Gastroesophageal sphincter (tissue), 4 donors: ENCODE results near the gene PRKG1. TPM values are rescaled to one million over a fixed set of nuclear protein-coding genes. Genes with fewer than 3 reads are reported as not detected.

Experiments
- ATAC-seq: fragments of 150-250 bp; one replicate; pipeline ENCODE4 v1.9.1; 2016; ENCODE audit warnings: mild to moderate bottlenecking, moderate library complexity
- H3K27ac ChIP-seq, 4 donors: fragments of 200-600 bp; sonication (generic) in 3 of 4; 1 replicate in 3 of 4; 2 replicates in 1 of 4; pipeline ENCODE4 v1.5.1; 2016 to 2019
- H3K27me3 ChIP-seq: fragments of 200-600 bp; sonication (generic); one replicate; pipeline ENCODE4 v1.5.1; 2019
- H3K36me3 ChIP-seq, 2 donors: fragments of 200-600 bp; sonication (generic); one replicate each; pipeline ENCODE4 v1.5.1; 2019; ENCODE audit warnings: control low read depth in 1 of 2
- H3K4me1 ChIP-seq, 3 donors: fragments of 200-600 bp; sonication (generic); 1 replicate in 2 of 3; 2 replicates in 1 of 3; pipeline ENCODE4 v1.5.1; 2016 to 2019; ENCODE audit warnings: control low read depth in 2 of 3
- H3K4me3 ChIP-seq, 2 donors: fragments of 200-600 bp; sonication (generic); one replicate each; pipeline ENCODE4 v1.5.1; 2019; ENCODE audit warnings: mild to moderate bottlenecking in 1 of 2, moderate library complexity in 1 of 2
- H3K9me3 ChIP-seq, 3 donors: fragments of 200-600 bp; sonication (generic); one replicate each; pipeline ENCODE4 v1.5.1; 2017 to 2019; ENCODE audit warnings: control low read depth in 2 of 3
- EP300 ChIP-seq: sonication (generic); formaldehyde crosslinking; IDR thresholded peaks from one replicate; pipeline ENCODE4 v1.6.1; 2017; ENCODE audit warnings: antibody characterized with exemption, mild to moderate bottlenecking
- POLR2A ChIP-seq, 2 donors: fragments of 450-650 bp; IDR thresholded peaks; one replicate each; pipeline ENCODE4 v1.6.1; 2017; ENCODE audit warnings: antibody characterized with exemption in 2 of 2, mild to moderate bottlenecking in 2 of 2, moderate library complexity in 1 of 2
- POLR2AphosphoS5 ChIP-seq: sonication (generic); formaldehyde crosslinking; IDR thresholded peaks from one replicate; pipeline ENCODE4 v1.6.1; 2017; ENCODE audit warnings: antibody characterized with exemption
- WGBS, 2 donors: methylation state at CpG; one replicate each; pipeline ENCODE4 v1.1.5; 2018; ENCODE audit warnings: low coverage in 1 of 2; 5-methylcytosine and 5-hydroxymethylcytosine counted together
- total RNA-seq, 4 donors: library from RNA; depleted of rRNA; stranded (reverse); fragments of >200 nt; gene quantifications; one replicate each; pipeline ENCODE4 v1.1.0, GENCODE V29; 2016
- TF ChIP-seq, protein P1 (sequence below), 4 experiments: fragments of 200-600 bp in 2 of 4; fragments of 450-650 bp in 2 of 4; sonication (generic) in 1 of 4; IDR thresholded peaks; one replicate each; pipeline ENCODE4 v1.5.1; 2017 to 2019; ENCODE audit warnings: antibody characterized with exemption in 4 of 4, mild to moderate bottlenecking in 2 of 4, moderate library complexity in 2 of 4

PRKG1 gene
- total RNA-seq, 4 donors from 2014 or later = 27.5 to 73.2 (median 39.2) TPM

DNA sequence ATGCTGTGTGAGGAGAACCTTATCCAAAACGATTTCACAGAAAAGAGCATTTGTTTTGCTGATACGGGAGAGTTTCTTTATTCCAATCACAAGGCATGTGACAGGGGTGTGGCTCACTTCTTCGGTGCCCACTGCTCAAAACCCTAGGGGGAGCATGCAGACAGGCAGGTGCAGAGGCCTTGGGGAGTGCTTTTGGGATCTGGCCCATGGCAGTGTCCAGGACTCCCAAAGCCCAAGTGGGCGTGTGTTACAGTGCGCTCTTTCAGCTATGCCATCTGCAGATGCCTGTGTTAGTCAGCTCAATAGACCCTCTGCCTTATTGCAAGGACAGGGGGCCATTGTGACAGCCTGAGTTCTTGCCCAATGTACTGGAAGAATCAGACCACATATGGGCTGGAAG lies 530.3 kb downstream of the PRKG1 start:
- no peak for ATAC-seq
- H3K27me3 ChIP-seq = no peaks in the 10 kb centered on the region
- WGBS, 2 donors = 73 to 79% methylated on average over 2 to 4 of the region's 5 CpGs
- H3K27ac ChIP-seq = no peak overlapping the region
- H3K4me1 ChIP-seq = no peaks in the 10 kb centered on the region
- H3K36me3 ChIP-seq = no peaks in the 10 kb centered on the region
- H3K4me3 ChIP-seq = no peak overlapping the region
- no peaks in the 10 kb centered on the region for H3K9me3 ChIP-seq
- no peak for TF ChIP-seq POLR2AphosphoS5
- TF ChIP-seq, protein P1, sequence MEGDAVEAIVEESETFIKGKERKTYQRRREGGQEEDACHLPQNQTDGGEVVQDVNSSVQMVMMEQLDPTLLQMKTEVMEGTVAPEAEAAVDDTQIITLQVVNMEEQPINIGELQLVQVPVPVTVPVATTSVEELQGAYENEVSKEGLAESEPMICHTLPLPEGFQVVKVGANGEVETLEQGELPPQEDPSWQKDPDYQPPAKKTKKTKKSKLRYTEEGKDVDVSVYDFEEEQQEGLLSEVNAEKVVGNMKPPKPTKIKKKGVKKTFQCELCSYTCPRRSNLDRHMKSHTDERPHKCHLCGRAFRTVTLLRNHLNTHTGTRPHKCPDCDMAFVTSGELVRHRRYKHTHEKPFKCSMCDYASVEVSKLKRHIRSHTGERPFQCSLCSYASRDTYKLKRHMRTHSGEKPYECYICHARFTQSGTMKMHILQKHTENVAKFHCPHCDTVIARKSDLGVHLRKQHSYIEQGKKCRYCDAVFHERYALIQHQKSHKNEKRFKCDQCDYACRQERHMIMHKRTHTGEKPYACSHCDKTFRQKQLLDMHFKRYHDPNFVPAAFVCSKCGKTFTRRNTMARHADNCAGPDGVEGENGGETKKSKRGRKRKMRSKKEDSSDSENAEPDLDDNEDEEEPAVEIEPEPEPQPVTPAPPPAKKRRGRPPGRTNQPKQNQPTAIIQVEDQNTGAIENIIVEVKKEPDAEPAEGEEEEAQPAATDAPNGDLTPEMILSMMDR (IDR thresholded peaks at IDR 0.05) = no peak
- TF ChIP-seq EP300 = no peak
- no peak for TF ChIP-seq POLR2A (IDR thresholded peaks at IDR 0.05)

DNA sequence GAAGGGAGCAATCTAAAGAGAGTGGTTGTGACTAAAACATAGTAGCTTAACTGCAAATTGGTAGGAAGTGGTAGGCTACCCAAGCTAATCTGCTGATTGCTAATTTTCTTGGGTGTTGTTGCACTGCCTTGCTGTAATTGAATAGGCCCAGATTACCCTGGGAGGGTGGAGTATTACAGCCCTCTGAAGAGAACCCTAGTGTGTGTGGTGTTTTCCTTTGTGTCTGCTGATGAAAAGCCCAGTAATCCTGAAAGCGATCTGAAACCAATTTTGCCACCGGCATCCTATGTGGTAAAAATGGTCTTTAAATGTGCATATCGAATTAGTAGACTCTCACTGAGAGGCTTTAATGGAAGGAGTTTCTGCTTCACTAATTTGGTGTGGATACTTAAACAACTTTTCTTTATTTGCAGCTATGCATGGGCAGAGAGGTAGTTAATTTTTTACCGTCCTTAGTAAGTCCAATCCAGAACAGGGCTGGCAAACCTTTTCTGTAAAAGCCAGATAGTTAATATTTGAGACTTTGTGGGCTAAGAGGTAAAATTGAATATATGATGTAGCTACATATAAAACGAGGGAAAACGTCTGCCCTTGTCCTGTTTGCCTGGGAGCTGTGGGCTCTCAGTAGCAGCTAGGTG lies 532.7 kb downstream of the PRKG1 start:
- Histone ChIP-seq H3K36me3 (no peaks in the 10 kb centered on the region), H3K27ac (no peak overlapping the region), H3K27me3 (no peaks in the 10 kb centered on the region), H3K9me3 (no peaks in the 10 kb centered on the region), H3K4me1 (no peaks in the 10 kb centered on the region), H3K4me3 (no peak overlapping the region)
- WGBS, 2 donors = 83% methylated on average over 5 to 6 of the region's 6 CpGs
- no peak for ATAC-seq
- TF ChIP-seq POLR2A (IDR thresholded peaks at IDR 0.05) = no peak

DNA sequence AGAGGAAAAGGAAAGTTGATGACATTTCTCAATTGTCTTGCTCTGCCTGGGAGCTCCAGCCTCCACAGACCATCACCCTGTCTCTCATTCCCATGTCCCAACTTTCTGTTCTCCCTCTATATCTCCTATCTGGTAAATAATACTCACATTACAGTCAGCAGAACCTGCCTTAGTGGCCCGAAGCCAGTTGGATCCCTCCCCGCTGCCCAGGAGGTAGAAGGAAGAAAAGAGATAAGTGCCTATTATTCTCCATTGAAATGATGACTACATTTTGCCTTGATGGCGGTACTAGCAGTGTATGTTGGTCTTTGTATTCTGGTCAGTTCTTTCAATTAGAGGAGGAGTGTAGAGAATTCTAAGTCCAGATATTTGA lies 533.2 kb downstream of the PRKG1 start:
- TF ChIP-seq POLR2A (IDR thresholded peaks at IDR 0.05) = no peak
- TF ChIP-seq EP300 = no peak
- TF ChIP-seq, protein P1 (IDR thresholded peaks at IDR 0.05) = no peak
- TF ChIP-seq POLR2AphosphoS5 = no peak
- WGBS, 2 donors = 90 to 96% methylated on average over 2 to 3 of the region's 3 CpGs
- Histone ChIP-seq H3K4me3 (no peak overlapping the region), H3K9me3 (no peaks in the 10 kb centered on the region), H3K27ac (no peak overlapping the region), H3K4me1 (no peaks in the 10 kb centered on the region), H3K27me3 (no peaks in the 10 kb centered on the region), H3K36me3 (no peaks in the 10 kb centered on the region)
- ATAC-seq = no peak

DNA sequence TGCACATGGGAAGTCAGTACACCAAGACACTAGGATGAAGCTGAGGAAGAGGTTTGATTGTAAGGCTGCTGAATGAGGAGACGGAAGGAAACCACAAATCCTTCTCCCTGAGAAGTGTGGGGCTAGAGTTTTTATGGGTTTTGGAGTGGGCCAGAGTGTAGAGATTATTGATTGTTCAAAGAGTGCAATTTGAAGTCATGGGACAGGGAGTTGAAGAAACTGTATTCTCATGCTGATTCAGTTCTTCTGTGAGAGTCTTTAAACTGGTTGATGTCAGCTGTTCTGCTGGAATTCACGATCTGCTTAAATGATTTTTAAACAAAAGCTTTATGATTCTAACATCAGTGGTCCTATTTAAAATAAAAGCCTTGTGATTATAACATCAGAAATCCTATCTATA lies 533.9 kb downstream of the PRKG1 start:
- 58 to 62% methylated on average over 2 of the region's 2 CpGs for WGBS, 2 donors
- no peak overlapping the region for H3K27ac ChIP-seq
- H3K9me3 ChIP-seq = no peaks in the 10 kb centered on the region
- H3K4me1 ChIP-seq = no peaks in the 10 kb centered on the region
- ATAC-seq = no peak
- TF ChIP-seq POLR2AphosphoS5 (no peak), EP300 (no peak), POLR2A (IDR thresholded peaks at IDR 0.05) (no peak)
- TF ChIP-seq, protein P1 (IDR thresholded peaks at IDR 0.05) = no peak
- no peaks in the 10 kb centered on the region for H3K36me3 ChIP-seq
- no peaks in the 10 kb centered on the region for H3K27me3 ChIP-seq
- no peak overlapping the region for H3K4me3 ChIP-seq

DNA sequence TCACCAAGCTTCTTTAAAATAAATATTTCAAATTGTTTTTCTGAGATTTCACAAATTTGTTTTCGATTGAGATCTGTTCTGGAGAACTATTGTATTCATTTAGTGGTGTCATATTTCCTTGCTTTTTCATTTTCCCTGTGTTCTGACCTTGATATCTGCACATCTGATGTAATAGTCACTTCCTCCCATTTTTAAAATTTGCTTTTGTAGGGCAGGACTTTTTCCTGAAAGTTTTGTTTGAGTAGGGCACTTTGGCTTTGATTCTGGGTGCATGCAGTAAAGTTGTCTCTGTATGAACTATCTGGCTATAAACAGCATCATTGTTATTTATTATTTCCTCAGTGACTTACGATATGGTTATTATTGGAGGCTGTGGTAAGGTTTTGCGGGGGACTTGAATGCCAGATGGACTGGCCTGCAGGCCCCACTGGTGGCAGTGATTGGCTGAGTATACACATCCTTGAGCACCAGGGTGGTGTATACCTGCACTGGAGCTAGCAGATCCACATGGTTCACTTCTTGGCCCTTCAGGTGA lies 541.5 kb downstream of the PRKG1 start:
- H3K4me1 ChIP-seq = no peaks in the 10 kb centered on the region
- no peak overlapping the region for H3K4me3 ChIP-seq
- WGBS, 2 donors = 80 to 86% methylated on average over 1 of the region's 3 CpGs
- H3K27ac ChIP-seq = no peak overlapping the region
- H3K9me3 ChIP-seq = peaks cover 0 to 8% (median 0%) of the 10 kb centered on the region in 3 donors
- TF ChIP-seq POLR2AphosphoS5 = no peak
- TF ChIP-seq EP300 = no peak
- TF ChIP-seq, protein P1 (IDR thresholded peaks at IDR 0.05) = no peak
- TF ChIP-seq POLR2A (IDR thresholded peaks at IDR 0.05) = no peak
- no peaks in the 10 kb centered on the region for H3K36me3 ChIP-seq
- ATAC-seq = no peak
- H3K27me3 ChIP-seq = no peaks in the 10 kb centered on the region
